LNCAP (cell line): ENCODE measurements around the gene ZNF23.

ENCODE experiments used
- TF ChIP-seq, protein P1 (sequence below): fragments of 450-650 bp; IDR thresholded peaks from 2 replicates; pipeline ENCODE4 v1.5.1; 2017; ENCODE audit warnings: mild to moderate bottlenecking

The ZNF23 gene

DNA sequence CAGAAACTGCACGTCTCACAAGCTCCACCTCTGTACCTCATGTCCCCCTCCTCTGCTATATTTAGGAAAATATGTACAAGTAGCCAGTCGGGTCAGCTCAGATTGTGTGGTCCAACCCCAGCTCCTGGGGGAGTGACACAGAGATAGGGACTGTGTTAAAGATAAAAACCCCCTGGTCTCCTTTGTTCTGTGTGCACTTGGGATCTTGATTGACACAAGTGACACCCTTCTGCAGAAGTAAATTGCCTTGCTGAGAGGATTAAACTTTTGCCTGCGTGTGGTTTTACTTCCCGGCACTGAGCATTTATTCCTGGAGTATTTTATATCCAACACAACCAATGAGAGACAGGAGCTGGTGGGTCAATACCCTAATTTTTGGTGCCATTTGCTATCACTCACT is 57.7 kb downstream of the ZNF23 start:
- TF ChIP-seq, protein P1, sequence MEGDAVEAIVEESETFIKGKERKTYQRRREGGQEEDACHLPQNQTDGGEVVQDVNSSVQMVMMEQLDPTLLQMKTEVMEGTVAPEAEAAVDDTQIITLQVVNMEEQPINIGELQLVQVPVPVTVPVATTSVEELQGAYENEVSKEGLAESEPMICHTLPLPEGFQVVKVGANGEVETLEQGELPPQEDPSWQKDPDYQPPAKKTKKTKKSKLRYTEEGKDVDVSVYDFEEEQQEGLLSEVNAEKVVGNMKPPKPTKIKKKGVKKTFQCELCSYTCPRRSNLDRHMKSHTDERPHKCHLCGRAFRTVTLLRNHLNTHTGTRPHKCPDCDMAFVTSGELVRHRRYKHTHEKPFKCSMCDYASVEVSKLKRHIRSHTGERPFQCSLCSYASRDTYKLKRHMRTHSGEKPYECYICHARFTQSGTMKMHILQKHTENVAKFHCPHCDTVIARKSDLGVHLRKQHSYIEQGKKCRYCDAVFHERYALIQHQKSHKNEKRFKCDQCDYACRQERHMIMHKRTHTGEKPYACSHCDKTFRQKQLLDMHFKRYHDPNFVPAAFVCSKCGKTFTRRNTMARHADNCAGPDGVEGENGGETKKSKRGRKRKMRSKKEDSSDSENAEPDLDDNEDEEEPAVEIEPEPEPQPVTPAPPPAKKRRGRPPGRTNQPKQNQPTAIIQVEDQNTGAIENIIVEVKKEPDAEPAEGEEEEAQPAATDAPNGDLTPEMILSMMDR: no peak

DNA sequence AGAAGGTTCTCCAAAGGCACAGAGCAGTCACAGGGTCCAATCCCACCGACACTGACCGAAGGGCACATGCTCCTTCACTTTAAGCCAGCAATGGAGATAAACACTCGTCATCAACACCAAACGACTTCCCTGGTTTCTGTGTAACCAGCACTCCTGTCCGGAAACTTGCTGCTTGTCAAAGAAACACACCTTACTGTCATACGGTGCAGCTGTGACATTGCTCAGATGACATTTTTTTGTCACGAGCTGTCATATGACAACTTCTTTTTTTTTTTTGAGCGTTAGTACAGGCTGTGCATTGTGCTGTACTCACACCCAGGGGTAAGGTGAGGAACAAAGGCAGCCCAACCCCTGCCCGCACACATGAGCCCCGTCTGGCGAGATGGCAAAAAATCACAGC is 59.4 kb downstream of the ZNF23 start:
- TF ChIP-seq, protein P1: no peak

DNA sequence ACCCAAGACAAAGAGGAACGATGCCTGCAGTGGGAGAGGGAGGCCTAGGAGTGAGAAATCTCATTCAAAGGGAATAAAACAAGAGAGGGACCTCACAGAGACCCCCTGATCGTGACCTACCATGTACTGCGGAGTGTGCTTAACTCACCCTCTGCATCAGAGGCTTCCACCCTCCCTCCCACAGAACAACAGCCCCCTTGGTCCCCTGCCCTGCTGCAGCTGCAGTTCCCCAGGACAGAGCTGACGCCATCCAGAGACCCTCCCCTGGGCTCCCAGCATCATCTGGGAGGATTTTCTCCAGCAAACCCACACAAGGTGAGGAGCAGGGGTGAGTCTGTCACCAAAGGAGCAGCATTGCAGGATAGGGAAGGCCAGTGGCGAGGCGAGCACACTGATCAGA is 60.0 kb downstream of the ZNF23 start:
- TF ChIP-seq, protein P1: no peak

DNA sequence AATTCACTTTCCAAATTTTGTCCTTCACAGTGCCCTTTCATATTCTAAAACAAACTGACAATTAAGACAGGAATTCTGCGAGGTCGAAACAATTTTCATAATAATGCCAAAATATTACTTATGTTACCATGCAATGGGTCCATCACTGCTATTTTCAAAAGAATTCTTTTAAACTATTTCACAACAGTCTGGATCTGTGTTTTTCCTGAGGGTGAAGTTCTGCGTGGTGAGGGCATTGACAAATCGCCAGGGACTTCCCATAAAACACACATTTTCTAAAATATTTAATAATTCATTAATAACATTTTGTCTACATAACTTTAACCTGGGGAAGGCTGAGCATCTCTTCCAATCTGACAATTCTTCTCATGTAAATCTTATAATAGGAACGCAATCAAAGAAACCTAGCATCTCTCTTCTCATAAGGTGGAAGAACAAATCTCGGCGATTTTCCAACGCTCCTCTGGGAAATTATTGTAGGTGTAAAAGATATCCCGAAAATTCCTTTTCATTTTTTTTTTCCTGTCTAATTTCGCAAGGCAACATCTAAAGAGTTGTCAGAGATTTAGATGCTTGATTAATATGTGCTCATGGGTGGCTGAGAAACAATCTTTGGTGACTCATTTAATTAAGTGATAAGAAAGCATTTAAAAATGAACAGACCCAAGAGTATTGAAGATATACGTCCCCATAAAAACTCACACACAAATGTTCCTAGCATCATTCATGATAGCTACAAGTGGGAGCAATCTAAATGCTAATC is 62.1 kb downstream of the ZNF23 start:
- TF ChIP-seq, protein P1: no peak
